Keratinocyte (primary cell): ENCODE measurements around the gene CRB2. TPM values are rescaled to one million over a fixed set of nuclear protein-coding genes. Genes with fewer than 3 reads are reported as not detected.

ENCODE experiments used
- DNase-seq: peaks from one replicate; pipeline ENCODE4 v3.0.0-alpha.2; 2011; ENCODE audit warnings: low read depth, missing footprints, low spot score
- FAIRE-seq: peaks from 2 replicates; lab custom pipeline; 2011; peaks lifted over from hg19 to GRCh38; lab: Jason Lieb, UNC
- H2AFZ ChIP-seq: 2 replicates; pipeline ENCODE4 v1.6.0; 2012; ENCODE audit warnings: low read length, control low read depth, inconsistent platforms; ENCODE audit not compliant: control insufficient read depth
- H3K27ac ChIP-seq: 2 replicates; pipeline ENCODE4 v1.5.1; 2011; ENCODE audit warnings: low read length; ENCODE audit not compliant: control insufficient read depth, insufficient read depth
- H3K27me3 ChIP-seq: 3 replicates; pipeline ENCODE4 v1.6.0; 2011; ENCODE audit warnings: low read length; ENCODE audit not compliant: control insufficient read depth, insufficient read depth; ENCODE audit errors: extremely low read depth
- H3K36me3 ChIP-seq, 2 experiments: 2 replicates in 1 of 2; 3 replicates in 1 of 2; pipeline ENCODE4 v1.5.1; 2011; ENCODE audit warnings: low read length in 2 of 2, mild to moderate bottlenecking in 1 of 2; ENCODE audit not compliant: control insufficient read depth in 2 of 2, insufficient read depth in 2 of 2; ENCODE audit errors: extremely low read depth in 1 of 2
- H3K4me1 ChIP-seq: 3 replicates; pipeline ENCODE4 v1.5.1; 2011; ENCODE audit warnings: low read length; ENCODE audit not compliant: control insufficient read depth, insufficient read depth; ENCODE audit errors: extremely low read depth
- H3K4me2 ChIP-seq: 3 replicates; pipeline ENCODE4 v1.6.0; 2011; ENCODE audit warnings: low read depth, low read length; ENCODE audit not compliant: control insufficient read depth, insufficient read depth; ENCODE audit errors: extremely low read depth
- H3K4me3 ChIP-seq, 3 experiments: fragments of 200-600 bp in 1 of 3; sonication (generic) in 1 of 3; 2 replicates in 2 of 3; 3 replicates in 1 of 3; pipeline ENCODE4 v1.5.1; 2011 to 2016; ENCODE audit warnings: low read length in 3 of 3, mild to moderate bottlenecking in 3 of 3, control low read depth in 2 of 3, inconsistent platforms in 1 of 3, low read depth in 1 of 3, mixed read lengths in 1 of 3, mixed run types in 1 of 3, moderate library complexity in 1 of 3; ENCODE audit not compliant: control insufficient read depth in 2 of 3, insufficient read depth in 2 of 3; ENCODE audit errors: extremely low read depth in 1 of 3
- H3K79me2 ChIP-seq: 2 replicates; pipeline ENCODE4 v1.6.0; 2012; ENCODE audit warnings: low read length; ENCODE audit not compliant: control insufficient read depth, insufficient read depth
- H3K9ac ChIP-seq: 3 replicates; pipeline ENCODE4 v1.6.0; 2011; ENCODE audit warnings: low read length; ENCODE audit not compliant: control insufficient read depth, insufficient read depth; ENCODE audit errors: extremely low read depth
- H3K9me1 ChIP-seq: 3 replicates; pipeline ENCODE4 v1.6.0; 2011; ENCODE audit warnings: low read length; ENCODE audit not compliant: control insufficient read depth, insufficient read depth; ENCODE audit errors: extremely low read depth
- H3K9me3 ChIP-seq: 2 replicates; pipeline ENCODE4 v1.5.1; 2012; ENCODE audit warnings: low read depth, low read length; ENCODE audit not compliant: control insufficient read depth
- H4K20me1 ChIP-seq: 3 replicates; pipeline ENCODE4 v1.6.0; 2011; ENCODE audit warnings: low read length; ENCODE audit not compliant: control insufficient read depth, insufficient read depth; ENCODE audit errors: extremely low read depth
- CTCF ChIP-seq, 3 experiments: IDR thresholded peaks in 1 of 3; conservative IDR thresholded peaks in 1 of 3; optimal IDR thresholded peaks in 1 of 3; 2 replicates in 2 of 3; 3 replicates in 1 of 3; pipeline versions ENCODE3 to v1.5.1; 2011; ENCODE audit warnings: low read length in 3 of 3, mild to moderate bottlenecking in 3 of 3, moderate library complexity in 2 of 3, control low read depth in 1 of 3, inconsistent platforms in 1 of 3; ENCODE audit not compliant: insufficient read depth in 2 of 3; ENCODE audit errors: extremely low read depth in 1 of 3
- EZH2 ChIP-seq: IDR thresholded peaks from one replicate; pipeline ENCODE4 v1.6.1; 2012; ENCODE audit warnings: inconsistent platforms, mild to moderate bottlenecking, low read length, moderate library complexity
- dilution Hi-C: fragments of 300-500 bp; cut with MboI; formaldehyde crosslinking; loops from one replicate; pipeline ENCODE4 v1.7.0; 2020; ENCODE audit warnings: low sequenced_read_pairs; ENCODE audit not compliant: extremely low pct_ligation_motif_present
- polyA plus RNA-seq, 5 experiments: library from polyadenylated mRNA; depleted of rRNA in 3 of 5; stranded (reverse) in 3 of 5; stranded (forward) in 1 of 5; unstranded in 1 of 5; fragments of >200 nt; gene quantifications; 1 replicate in 1 of 5; 2 replicates in 3 of 5; 3 replicates in 1 of 5; pipeline versions ENCODE4 v1.2.1 to v1.2.3, GENCODE V29; 2011 to 2012; ENCODE audit warnings: missing spikeins in 2 of 5, low read depth in 1 of 5, low replicate concordance in 1 of 5

CRB2 gene
- polyA plus RNA-seq, 1 donor (not counting 4 experiments of a cell fraction or from before 2014, with no cell fraction given): not detected

GRCh38 chr9:123315635-123316034 is 40.4 kb upstream of the CRB2 start:
- H3K79me2 ChIP-seq: no peaks in the 10 kb centered on the region
- H3K9ac ChIP-seq: no peak overlapping the region
- H3K4me2 ChIP-seq: no peak overlapping the region
- dilution Hi-C loops: no loop called here
- no peaks in the 10 kb centered on the region for H3K9me3 ChIP-seq
- H2AFZ ChIP-seq: no peak overlapping the region
- H3K4me3 ChIP-seq: no peak overlapping the region
- H3K27me3 ChIP-seq: peaks cover 14% of the 10 kb centered on the region
- H3K27ac ChIP-seq: no peak overlapping the region
- DNase-seq: no peak
- no peaks in the 10 kb centered on the region for H3K4me1 ChIP-seq
- no peaks in the 10 kb centered on the region for H3K9me1 ChIP-seq
- TF ChIP-seq CTCF (optimal IDR thresholded peaks at IDR 0.05 in 1 of 3, IDR thresholded peaks at IDR 0.05 in 1 of 3, conservative IDR thresholded peaks at IDR 0.05 in 1 of 3; ENCODE audit: extremely low read depth in 1 of 3, insufficient read depth in 2 of 3, low read length in 3 of 3) (no peak), EZH2 (no peak)
- no peaks in the 10 kb centered on the region for H3K36me3 ChIP-seq
- no peak for FAIRE-seq
- no peaks in the 10 kb centered on the region for H4K20me1 ChIP-seq

GRCh38 chr9:123316053-123316718 is 39.8 kb upstream of the CRB2 start:
- Histone ChIP-seq H3K27ac (no peak overlapping the region), H3K27me3 (peaks cover 19% of the 10 kb centered on the region), H2AFZ (no peak overlapping the region), H3K4me2 (no peak overlapping the region), H3K79me2 (no peaks in the 10 kb centered on the region), H3K4me3 (no peak overlapping the region), H4K20me1 (no peaks in the 10 kb centered on the region), H3K9me3 (no peaks in the 10 kb centered on the region), H3K9ac (no peak overlapping the region), H3K9me1 (no peaks in the 10 kb centered on the region), H3K4me1 (no peaks in the 10 kb centered on the region), H3K36me3 (no peaks in the 10 kb centered on the region)
- dilution Hi-C loops: no loop called here
- DNase-seq (no peak), FAIRE-seq (no peak)
- TF ChIP-seq EZH2 (no peak), CTCF (optimal IDR thresholded peaks at IDR 0.05 in 1 of 3, IDR thresholded peaks at IDR 0.05 in 1 of 3, conservative IDR thresholded peaks at IDR 0.05 in 1 of 3; ENCODE audit: extremely low read depth in 1 of 3, insufficient read depth in 2 of 3, low read length in 3 of 3) (no peak)
